Activated CD4-positive, alpha-beta T cell treated with anti-CD3 and anti-CD28 coated beads, Interleukin-2, amount 50 U/mL, for 24 hours (primary cell): ENCODE data around the gene PAX4.
"Not testable (repeated sequence)": the region's sequence is repeated elsewhere in the genome, so short reads cannot be mapped to it uniquely, and the experiment has no call there.

Experiments
- DNase-seq, 2 donors: peaks; one replicate each; pipeline ENCODE4 v3.0.0-alpha.2; 2020; ENCODE audit warnings: low read depth in 1 of 2, low spot score in 1 of 2

Gene PAX4

DNA sequence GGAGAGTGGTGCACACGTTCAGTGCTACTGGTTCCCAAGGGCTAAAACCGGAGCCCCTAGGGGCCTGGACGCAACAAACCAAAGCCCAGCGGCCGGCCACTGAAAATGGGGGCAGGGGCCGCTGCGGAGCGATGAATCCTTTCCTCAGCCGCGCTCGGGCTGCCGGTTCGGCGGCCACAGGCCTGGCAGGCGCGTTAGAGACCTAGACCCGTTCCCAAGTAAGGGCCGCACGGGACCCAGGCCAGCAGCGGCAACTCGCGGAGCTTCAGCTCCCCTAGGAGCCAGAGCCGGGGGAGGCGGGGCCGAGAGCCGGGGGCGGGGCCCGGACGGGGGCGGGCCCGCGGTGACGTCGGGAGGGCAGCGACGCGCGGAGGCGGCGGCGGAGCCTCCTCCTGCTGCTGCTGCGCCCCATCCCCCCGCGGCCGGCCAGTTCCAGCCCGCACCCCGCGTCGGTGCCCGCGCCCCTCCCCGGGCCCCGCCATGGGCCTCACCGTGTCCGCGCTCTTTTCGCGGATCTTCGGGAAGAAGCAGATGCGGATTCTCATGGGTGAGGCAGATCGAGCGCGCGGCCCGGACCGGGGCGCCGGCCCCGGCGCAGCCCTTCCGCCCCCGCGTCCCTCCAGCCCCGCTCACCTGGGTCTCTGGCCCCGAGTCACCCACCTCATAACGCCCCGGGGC, 29.8 kb downstream of the PAX4 start, which contains the start of gene ARF5:
ARF5 (plus strand) TSS at position 393 of the 678 bp plus-strand sequence; CDS start at position 481, 88 bp downstream.
- peak; percentile 76 to 85 for DNase-seq

DNA sequence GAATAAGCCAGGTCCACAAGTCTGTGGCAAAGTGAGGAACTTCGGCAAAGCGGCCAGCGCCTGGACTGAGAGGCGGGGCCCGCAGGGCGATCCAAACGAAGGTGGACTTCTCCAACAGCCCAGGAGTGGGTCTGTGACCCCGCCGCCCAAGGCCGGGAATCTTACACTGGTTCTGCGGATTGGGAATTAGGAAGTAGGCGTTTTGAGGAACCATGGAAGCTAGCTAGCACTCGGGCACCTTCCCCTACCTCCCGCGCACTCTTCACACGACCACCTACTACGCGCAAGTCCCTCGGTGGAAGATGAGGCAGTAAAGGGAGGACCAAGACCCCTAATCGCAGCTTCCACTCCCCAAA, 30.3 kb downstream of the PAX4 start:
- no peak for DNase-seq

DNA sequence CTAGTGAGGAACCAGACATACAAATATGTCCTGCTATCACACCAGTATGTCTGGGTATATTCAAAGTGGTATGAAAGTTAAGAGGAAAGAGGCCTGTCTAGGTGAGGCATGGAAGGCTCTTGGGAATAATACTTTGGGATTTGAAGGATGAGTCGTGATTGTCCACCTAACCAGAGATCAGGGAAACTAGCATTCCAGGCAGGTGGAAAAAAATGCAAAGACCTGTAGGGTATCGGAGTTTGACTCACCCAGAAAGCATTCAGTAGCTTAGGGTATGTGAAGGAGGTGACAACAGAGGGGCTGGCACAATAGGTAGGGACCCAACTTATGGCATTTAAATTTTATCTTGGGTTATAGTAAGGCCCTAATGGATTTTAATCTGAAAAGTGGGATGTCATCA, 31.6 kb downstream of the PAX4 start:
- DNase-seq: no peak

DNA sequence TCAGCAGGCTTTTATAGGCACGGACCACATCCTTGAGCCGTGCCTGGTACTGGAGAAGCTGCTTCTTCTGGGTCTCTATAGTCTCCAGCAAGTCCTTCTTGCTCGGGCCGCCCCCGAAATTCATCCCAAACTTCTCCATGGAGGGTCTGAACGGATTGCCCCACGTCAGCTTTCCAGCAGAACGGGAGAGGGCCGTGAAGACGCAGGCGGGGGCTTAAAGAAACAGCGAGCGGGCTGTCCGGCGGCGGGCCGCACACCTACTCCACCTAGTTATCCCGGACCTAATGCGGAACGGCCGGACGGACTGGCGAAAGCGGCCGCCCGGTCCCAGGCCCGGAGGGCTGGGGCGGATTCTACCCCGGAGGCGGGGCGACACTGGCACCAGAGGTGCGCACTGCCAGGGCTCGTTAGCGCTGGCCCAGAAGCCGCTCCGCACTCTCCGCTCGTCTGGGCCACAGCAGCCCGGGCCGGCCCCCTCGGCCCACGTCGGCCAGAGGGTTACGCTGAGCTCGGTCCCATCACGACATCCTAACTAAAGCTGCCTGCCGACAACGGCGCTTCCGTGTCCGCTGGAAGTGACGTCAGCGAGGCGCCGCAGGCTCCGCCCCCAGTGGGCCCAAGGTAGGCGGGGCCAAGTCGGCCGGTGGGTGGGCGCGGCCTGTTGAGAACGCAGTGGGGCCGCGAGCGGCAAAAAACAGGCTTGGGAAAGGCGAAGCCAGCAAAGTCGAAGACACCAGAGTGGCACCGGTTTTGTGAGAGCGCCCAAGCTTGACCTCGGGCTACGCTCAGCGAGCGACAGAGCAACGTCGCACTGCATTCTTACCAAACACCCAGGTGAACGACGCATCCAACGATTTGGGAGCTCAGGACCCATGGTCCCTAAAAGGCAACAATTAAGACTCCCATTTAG, 32.6 kb downstream of the PAX4 start, which contains the start of gene GCC1:
GCC1 (minus strand) TSS at position 553 of the 910 bp plus-strand sequence; CDS start at position 139, 414 bp downstream.
- DNase-seq: peak; percentile 89 to 91

DNA sequence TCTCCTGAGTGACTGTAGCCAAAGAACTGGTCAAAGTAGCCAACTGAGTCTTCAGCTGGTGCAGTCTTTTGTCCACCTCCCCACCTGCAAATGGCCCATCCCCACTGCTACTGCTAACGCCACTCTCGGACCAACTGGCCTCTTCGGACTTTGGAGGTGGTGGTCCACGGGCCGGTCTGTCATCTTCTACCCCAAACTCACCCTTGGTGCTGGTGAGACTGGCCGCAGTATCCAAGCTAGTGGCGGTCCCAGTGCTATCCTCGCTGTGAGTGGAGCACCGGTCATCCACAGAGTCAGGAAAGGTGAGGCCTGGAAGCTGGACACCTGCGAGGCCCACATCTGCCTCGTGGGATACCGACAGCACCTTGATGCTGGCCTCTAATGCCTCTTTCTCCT, 33.3 kb downstream of the PAX4 start:
- DNase-seq: no peak

DNA sequence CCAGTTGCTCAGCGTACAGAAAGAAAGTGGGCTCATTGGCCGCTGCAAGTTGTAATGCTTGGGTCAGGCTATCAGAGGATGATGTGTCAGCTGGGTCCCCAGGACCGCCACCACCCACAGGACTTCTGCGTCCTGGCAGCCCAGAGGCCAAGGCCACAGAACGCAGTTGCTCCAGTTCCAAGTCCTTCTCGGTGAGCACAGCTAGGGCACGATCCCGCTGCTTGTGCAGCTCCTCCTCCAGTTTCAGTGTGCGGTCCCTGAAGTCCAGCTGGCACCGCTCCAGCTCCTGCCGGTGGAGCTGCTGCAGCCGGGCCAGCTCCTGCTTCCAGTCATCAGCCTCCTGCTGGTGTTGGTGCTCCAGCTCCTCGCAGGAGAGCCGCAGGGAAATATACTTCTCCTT, 35.6 kb downstream of the PAX4 start:
- no peak for DNase-seq

DNA sequence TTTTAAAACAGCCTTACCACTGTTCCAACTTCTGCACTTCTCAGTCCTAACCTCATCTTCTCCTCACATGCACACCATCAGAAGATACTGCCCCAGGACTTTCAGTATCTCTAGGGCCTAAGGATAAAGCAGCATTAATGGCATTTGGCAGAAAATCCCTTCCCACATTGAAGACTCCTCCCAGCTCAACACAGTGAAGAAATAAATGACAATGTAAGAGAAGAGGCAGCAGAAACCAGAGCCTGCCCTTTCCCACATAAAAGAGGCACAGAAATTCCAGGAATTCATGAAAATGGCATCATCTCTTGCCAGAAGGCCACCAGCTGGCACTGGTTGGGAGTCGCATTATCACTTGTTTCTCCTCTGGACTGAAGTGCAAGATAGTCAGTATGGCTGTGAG, 36.2 kb downstream of the PAX4 start:
- DNase-seq: no peak

DNA sequence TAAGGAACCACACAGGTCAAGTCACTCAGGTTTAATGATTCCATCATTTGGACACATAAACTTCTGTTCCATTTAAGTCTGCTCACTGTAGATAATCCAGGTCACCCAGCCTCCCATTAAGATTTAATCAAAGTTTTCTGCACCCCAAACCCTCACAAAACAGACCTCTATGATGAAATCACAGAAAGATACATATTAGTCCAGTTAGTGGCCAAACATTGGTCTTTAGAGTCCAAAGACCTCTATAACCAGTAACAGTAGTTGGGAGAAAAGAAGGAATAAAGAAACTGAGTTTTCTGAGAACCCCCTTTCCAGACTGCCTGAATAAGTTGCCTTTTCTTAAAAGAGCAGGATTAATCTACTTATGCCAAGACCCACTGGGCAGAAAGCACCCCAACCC, 37.3 kb downstream of the PAX4 start:
- DNase-seq: no peak

DNA sequence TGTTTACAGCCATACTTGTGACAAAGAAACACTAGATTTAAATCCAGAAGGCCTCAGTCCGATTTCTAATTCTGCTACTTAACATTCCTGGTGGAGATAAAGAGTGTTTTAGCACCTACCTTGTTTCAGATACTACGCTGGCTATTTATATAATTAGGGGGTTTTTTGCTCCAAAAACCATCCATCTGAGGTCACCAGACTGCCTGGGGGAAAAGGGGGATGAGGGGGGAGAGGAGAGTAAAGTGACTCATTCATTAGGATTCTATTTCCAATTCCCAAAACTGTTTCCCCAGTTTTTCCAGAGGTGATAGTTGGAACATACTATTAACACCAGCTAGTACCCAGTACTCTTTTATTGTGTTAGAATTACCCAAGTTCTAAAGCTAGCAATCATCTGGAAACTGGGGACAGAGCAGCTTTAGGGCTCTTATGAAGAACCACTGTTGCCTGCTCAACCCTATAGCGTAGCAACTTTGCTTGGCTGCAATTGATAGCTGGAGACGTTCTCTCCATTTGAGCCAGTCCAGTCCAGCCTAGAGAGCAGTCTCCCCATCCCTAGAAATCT, 39.1 kb downstream of the PAX4 start:
- DNase-seq: no peak

DNA sequence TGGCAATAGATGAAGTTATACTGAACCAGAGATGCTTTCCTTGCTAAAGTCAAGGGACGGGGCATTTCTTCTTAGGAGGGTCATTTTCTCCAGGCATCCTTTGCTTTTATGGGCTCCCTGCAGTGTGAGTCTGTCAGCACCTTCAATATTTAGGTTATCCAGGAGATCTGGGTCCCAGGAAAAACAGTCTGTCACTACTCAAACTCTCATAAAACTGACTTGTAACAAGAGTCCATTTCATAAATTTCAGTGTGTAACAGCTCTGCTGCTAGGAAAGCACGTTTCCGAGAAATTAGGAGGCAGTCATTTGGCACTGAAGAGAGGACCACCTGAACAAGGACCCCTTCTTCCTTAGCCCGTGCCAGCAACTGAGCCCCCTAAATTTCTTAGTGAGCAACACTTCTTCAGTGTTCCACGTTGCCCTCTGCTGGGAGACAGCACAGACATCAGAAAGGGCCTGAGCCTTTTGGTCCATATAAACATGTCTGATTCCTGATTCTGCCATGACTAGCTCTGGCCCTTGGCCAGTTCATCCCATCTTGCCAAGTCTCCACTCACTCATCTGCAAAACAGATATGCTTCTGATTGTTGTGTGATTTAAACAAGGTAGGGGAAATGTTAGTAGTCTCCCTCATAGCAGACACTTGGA, 39.8 kb downstream of the PAX4 start:
- no peak for DNase-seq

DNA sequence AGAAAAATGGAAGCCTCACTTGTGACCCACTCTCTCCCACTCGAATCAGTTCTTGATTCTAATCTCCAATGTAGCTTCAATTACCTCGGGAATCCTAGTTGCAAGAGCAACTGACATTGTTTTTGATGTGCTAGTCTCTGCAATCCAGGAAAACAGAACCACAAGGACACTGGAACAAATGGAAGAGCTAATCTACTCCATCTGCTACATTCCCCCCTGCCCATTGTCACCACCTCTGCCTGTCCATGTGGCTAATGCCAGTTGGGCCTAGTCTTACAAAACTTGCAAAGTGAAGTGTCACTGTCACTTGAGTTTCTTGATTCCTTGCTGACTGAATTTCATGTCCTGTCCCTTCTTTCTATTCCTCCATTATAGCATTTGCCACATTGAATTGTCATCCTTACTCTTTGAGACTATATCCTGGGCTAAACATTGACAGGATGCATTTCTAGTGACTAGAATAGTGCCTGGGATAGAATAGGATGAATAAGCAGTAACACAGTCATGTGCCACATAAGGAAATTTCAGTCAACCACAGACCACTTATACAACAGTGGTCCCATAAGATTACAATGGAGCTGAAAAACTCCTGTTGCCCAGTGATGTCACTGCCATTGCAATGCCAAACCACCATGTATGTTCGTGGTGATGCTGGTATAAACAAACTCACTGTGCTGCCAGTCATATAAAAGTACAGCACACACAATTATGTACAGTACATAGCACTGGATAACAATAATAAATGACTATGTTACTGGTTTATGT, 46.0 kb downstream of the PAX4 start:
- DNase-seq: no peak

DNA sequence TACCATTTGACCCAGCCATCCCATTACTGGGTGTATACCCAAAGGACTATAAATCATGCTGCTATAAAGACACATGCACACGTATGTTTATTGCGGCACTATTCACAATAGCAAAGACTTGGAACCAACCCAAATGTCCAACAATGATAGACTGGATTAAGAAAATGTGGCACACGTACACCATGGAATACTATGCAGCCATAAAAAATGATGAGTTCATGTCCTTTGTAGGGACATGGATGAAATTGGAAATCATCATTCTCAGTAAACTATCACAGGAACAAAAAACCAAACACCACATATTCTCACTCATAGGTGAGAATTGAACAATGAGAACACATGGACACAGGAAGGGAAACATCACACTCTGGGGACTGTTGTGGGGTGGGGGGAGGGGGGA, 49.9 kb downstream of the PAX4 start:
- not testable (repeated sequence) for DNase-seq

DNA sequence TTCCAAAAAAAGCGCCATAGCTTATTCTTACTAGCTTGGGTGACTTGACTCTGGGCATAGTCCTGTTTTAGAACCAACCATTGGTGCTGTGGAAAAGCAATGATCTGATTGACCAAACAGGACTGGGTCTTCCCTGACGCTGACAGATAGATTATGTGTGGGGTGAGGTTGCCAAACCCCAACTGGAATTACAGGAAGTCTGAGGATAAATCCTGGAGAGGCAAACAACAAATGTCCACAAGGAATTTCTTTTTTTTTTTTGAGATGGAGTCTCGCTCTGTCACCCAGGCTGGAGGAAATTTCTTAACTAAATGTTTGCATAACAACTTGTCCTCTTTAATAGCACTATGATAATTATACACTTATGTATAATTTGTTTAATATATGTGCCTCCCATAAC, 51.7 kb downstream of the PAX4 start:
- DNase-seq: no peak
